Neural cell (in vitro differentiated cells): ENCODE results near the gene PBX3.

Source experiments
- EZH2 ChIP-seq: fragments of 200-600, 300-800 bp; shearing (Covaris generic), sonication (generic); IDR thresholded peaks from 2 replicates; pipeline ENCODE4 v1.6.1; 2014; ENCODE audit warnings: antibody characterized with exemption, low read length, borderline replicate concordance, mild to moderate bottlenecking; ENCODE audit not compliant: insufficient read depth, poor library complexity, severe bottlenecking
- RAD21 ChIP-seq: fragments of 450-650 bp; conservative IDR thresholded peaks from 2 replicates; pipeline ENCODE4 v1.6.1; 2014; ENCODE audit warnings: antibody characterized with exemption, mild to moderate bottlenecking, moderate library complexity
- TF ChIP-seq, protein P1 (sequence below): fragments of 450-650 bp; IDR thresholded peaks from 2 replicates; pipeline ENCODE4 v1.5.1; 2014; ENCODE audit warnings: antibody characterized with exemption, mild to moderate bottlenecking, moderate library complexity; ENCODE audit not compliant: poor library complexity, severe bottlenecking

DNA sequence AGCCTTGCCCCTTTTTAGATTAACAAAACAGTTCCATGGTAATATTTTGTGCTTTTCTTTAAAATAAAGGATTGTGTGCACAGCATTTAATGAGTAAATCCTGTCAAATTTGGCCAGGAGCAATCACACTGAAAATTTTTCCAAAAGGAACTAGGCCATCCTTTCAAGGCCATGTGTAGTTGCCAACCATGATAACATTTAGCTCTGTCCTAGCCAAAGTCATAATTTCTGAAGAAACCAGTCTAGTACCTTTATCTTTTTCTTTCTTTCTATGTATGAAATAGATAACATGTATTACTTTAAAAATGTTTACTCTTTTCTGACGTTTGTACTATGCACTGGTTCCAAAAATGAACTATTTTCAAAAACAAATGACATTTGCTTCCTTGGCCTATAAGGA lies 143.7 kb downstream of the PBX3 start:
- TF ChIP-seq EZH2 (no peak), RAD21 (no peak)
- TF ChIP-seq, protein P1, sequence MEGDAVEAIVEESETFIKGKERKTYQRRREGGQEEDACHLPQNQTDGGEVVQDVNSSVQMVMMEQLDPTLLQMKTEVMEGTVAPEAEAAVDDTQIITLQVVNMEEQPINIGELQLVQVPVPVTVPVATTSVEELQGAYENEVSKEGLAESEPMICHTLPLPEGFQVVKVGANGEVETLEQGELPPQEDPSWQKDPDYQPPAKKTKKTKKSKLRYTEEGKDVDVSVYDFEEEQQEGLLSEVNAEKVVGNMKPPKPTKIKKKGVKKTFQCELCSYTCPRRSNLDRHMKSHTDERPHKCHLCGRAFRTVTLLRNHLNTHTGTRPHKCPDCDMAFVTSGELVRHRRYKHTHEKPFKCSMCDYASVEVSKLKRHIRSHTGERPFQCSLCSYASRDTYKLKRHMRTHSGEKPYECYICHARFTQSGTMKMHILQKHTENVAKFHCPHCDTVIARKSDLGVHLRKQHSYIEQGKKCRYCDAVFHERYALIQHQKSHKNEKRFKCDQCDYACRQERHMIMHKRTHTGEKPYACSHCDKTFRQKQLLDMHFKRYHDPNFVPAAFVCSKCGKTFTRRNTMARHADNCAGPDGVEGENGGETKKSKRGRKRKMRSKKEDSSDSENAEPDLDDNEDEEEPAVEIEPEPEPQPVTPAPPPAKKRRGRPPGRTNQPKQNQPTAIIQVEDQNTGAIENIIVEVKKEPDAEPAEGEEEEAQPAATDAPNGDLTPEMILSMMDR, result no peak
